HCT116 (cell line): ENCODE results near the gene GPR37L1. TPM values are rescaled to one million over a fixed set of nuclear protein-coding genes. Genes with fewer than 3 reads are reported as not detected.

ENCODE experiments used
- ATAC-seq: fragments of 200-7000 bp; cut with Tn5 transposase; 2 replicates; pipeline ENCODE4 v1.9.1; 2020; ENCODE audit warnings: mild to moderate bottlenecking, moderate library complexity
- BruUV-seq: library from RNA; stranded (reverse); fragments of 400-500 nt; replicated peaks from 2 replicates; lab custom pipeline; 2021; lab: Mats Ljungman, UMichigan
- CTCF ChIA-PET: fragments of 300-600 bp; sonication (Branson Sonifier 250); formaldehyde crosslinking; loops from one replicate; lab custom pipeline; 2021; ENCODE audit warnings: antibody characterized with exemption; lab: Charles Lee
- POLR2A ChIA-PET: fragments of 300-600, 350-600 bp; sonication (Branson Sonifier 250); formaldehyde crosslinking; loops from one replicate; lab custom pipeline; 2021; ENCODE audit warnings: antibody characterized with exemption; lab: Charles Lee
- RAD21 ChIA-PET, 2 experiments: fragments of 300-600 bp; sonication (Branson Sonifier 250); formaldehyde crosslinking; loops; one replicate each; lab custom pipeline; 2023; ENCODE audit warnings: low total read pairs in 2 of 2; ENCODE audit not compliant: uncharacterized antibody in 2 of 2, unreplicated experiment in 2 of 2, low non-redundant PET in 1 of 2; lab: Charles Lee
- DNase-seq: peaks from one replicate; pipeline ENCODE4 v3.0.0-alpha.2; 2010; ENCODE audit warnings: low read depth, low spot score
- H2AFZ ChIP-seq: fragments of 200-600 bp; shearing (Covaris generic), sonication (generic); 2 replicates; pipeline ENCODE4 v1.6.1; 2017; ENCODE audit warnings: low read depth, mixed run types, mixed read lengths, antibody characterized with exemption, low read length; ENCODE audit not compliant: poor library complexity, severe bottlenecking
- H3K27ac ChIP-seq: 2 replicates; pipeline ENCODE4 v1.5.1; 2012; ENCODE audit warnings: low read depth, low read length
- H3K27me3 ChIP-seq: fragments of 200-600 bp; sonication (generic); 2 replicates; pipeline ENCODE4 v1.6.1; 2016; ENCODE audit warnings: mixed run types, low read length, mixed read lengths; ENCODE audit not compliant: insufficient read depth
- H3K36me3 ChIP-seq, 2 experiments: fragments of 200-500 bp in 1 of 2; fragments of 200-600 bp in 1 of 2; sonication (Bioruptor generic) in 1 of 2; sonication (generic) in 1 of 2; 2 replicates each; pipeline versions ENCODE4 v1.5.1 to v1.6.1; 2014 to 2016; ENCODE audit warnings: low read length in 2 of 2, inconsistent platforms in 1 of 2, mixed read lengths in 1 of 2, mixed run types in 1 of 2; ENCODE audit not compliant: insufficient read depth in 2 of 2, control insufficient read depth in 1 of 2
- H3K4me1 ChIP-seq, 2 experiments: fragments of 200-600 bp in 1 of 2; sonication (generic) in 1 of 2; 2 replicates each; pipeline versions ENCODE4 v1.5.1 to v1.6.1; 2012 to 2017; ENCODE audit warnings: low read length in 2 of 2, inconsistent platforms in 1 of 2, mild to moderate bottlenecking in 1 of 2, mixed read lengths in 1 of 2, mixed run types in 1 of 2, moderate library complexity in 1 of 2; ENCODE audit not compliant: insufficient read depth in 2 of 2, control insufficient read depth in 1 of 2
- H3K4me2 ChIP-seq: fragments of 200-600 bp; sonication (generic); 2 replicates; pipeline ENCODE4 v1.6.1; 2017; ENCODE audit warnings: mixed run types, low read length, mixed read lengths
- H3K4me3 ChIP-seq, 2 experiments: fragments of 200-600 bp in 1 of 2; sonication (generic) in 1 of 2; replicated peaks in 1 of 2; 2 replicates each; pipeline ENCODE4 v1.5.1; 2011 to 2016; ENCODE audit warnings: low read length in 2 of 2, control low read depth in 1 of 2, low read depth in 1 of 2, mild to moderate bottlenecking in 1 of 2, mixed read lengths in 1 of 2, mixed run types in 1 of 2
- H3K79me2 ChIP-seq: fragments of 200-600 bp; sonication (generic); 2 replicates; pipeline ENCODE4 v1.6.1; 2017; ENCODE audit warnings: mild to moderate bottlenecking, mixed run types, low read length, moderate library complexity, mixed read lengths; ENCODE audit not compliant: insufficient read depth
- H3K9ac ChIP-seq: fragments of 200-600 bp; sonication (generic); 2 replicates; pipeline ENCODE4 v1.6.1; 2016; ENCODE audit warnings: low read length, mixed read lengths
- H3K9me2 ChIP-seq: fragments of 200-600 bp; sonication (generic), shearing (Covaris generic); 2 replicates; pipeline ENCODE4 v1.6.1; 2017; ENCODE audit warnings: mixed run types, mild to moderate bottlenecking, moderate library complexity; ENCODE audit not compliant: insufficient read depth
- H3K9me3 ChIP-seq, 2 experiments: fragments of 200-500 bp in 1 of 2; fragments of 200-600 bp in 1 of 2; sonication (Bioruptor generic) in 1 of 2; sonication (generic) in 1 of 2; 2 replicates each; pipeline ENCODE4 v1.6.1; 2014 to 2017; ENCODE audit warnings: low read length in 2 of 2, mixed read lengths in 2 of 2, inconsistent platforms in 1 of 2, low read depth in 1 of 2, mild to moderate bottlenecking in 1 of 2, mixed run types in 1 of 2, moderate library complexity in 1 of 2; ENCODE audit not compliant: control insufficient read depth in 1 of 2, insufficient read depth in 1 of 2
- H4K20me1 ChIP-seq: fragments of 200-600 bp; sonication (generic), shearing (Covaris generic); 2 replicates; pipeline ENCODE4 v1.6.1; 2017; ENCODE audit warnings: mixed run types, mild to moderate bottlenecking, moderate library complexity; ENCODE audit not compliant: insufficient read depth
- CEBPB ChIP-seq: IDR thresholded peaks from 2 replicates; pipeline ENCODE4 v1.6.1; 2012; ENCODE audit warnings: low read depth
- EGR1 ChIP-seq: IDR thresholded peaks from 2 replicates; pipeline ENCODE4 v1.6.1; 2012; ENCODE audit warnings: low read depth
- ELF1 ChIP-seq: IDR thresholded peaks from 2 replicates; pipeline ENCODE4 v1.6.1; 2012; ENCODE audit warnings: low read depth, borderline replicate concordance
- EZH2 ChIP-seq: fragments of 200-600 bp; sonication (generic); IDR thresholded peaks from 2 replicates; pipeline ENCODE4 v1.6.1; 2017; ENCODE audit warnings: antibody characterized with exemption, mixed run types
- EZH2phosphoT487 ChIP-seq: fragments of 200-600 bp; IDR thresholded peaks from 2 replicates; pipeline ENCODE4 v1.6.1; 2018; ENCODE audit warnings: antibody characterized with exemption, borderline replicate concordance
- FOSL1 ChIP-seq: IDR thresholded peaks from 2 replicates; pipeline ENCODE4 v1.6.1; 2012; ENCODE audit warnings: low read depth
- JUND ChIP-seq: IDR thresholded peaks from 2 replicates; pipeline ENCODE4 v1.6.1; 2012
- POLR2A ChIP-seq: IDR thresholded peaks from 2 replicates; pipeline ENCODE4 v1.7.0; 2011; ENCODE audit warnings: borderline replicate concordance; ENCODE audit not compliant: insufficient read depth, insufficient read length; ENCODE audit errors: extremely low read depth
- RAD21 ChIP-seq: IDR thresholded peaks from 2 replicates; pipeline ENCODE4 v1.6.1; 2012; ENCODE audit warnings: low read depth, mild to moderate bottlenecking
- SIN3A ChIP-seq: IDR thresholded peaks from 2 replicates; pipeline ENCODE4 v1.6.1; 2012; ENCODE audit warnings: low read depth
- SP1 ChIP-seq: IDR thresholded peaks from 2 replicates; pipeline ENCODE4 v1.6.1; 2012; ENCODE audit warnings: low read depth
- TCF7L2 ChIP-seq: IDR thresholded peaks from 2 replicates; pipeline ENCODE4 v1.7.0; 2011; ENCODE audit warnings: borderline replicate concordance, inconsistent platforms; ENCODE audit not compliant: insufficient read depth, insufficient read length; ENCODE audit errors: extremely low read depth
- YY1 ChIP-seq: IDR thresholded peaks from 2 replicates; pipeline ENCODE4 v1.6.1; 2011; ENCODE audit warnings: low read length, low read depth, moderate library complexity, mild to moderate bottlenecking; ENCODE audit not compliant: insufficient replicate concordance; ENCODE audit errors: extremely low read depth
- ZNF274 ChIP-seq: fragments of 200-500 bp; sonication (Bioruptor generic); IDR thresholded peaks from 2 replicates; pipeline ENCODE4 v1.6.1; 2014; ENCODE audit warnings: mild to moderate bottlenecking, low read depth, low read length, inconsistent platforms
- intact Hi-C: fragments of 100-400 bp; cut with micrococcal nuclease; formaldehyde crosslinking; loops from 2 replicates; pipeline ENCODE4 v1.10.0; 2022
- total RNA-seq: library from RNA; stranded (reverse); gene quantifications from one replicate; pipeline ENCODE4 v1.2.1, GENCODE V29; 2021; ENCODE audit not compliant: unreplicated experiment
- TF ChIP-seq, protein P1 (sequence below): IDR thresholded peaks from 2 replicates; pipeline ENCODE4 v1.6.1; 2011; ENCODE audit warnings: mild to moderate bottlenecking, low read length, moderate library complexity; ENCODE audit not compliant: insufficient replicate concordance; ENCODE audit errors: extremely low read depth
- TF ChIP-seq, protein P2 (sequence below): IDR thresholded peaks from 2 replicates; pipeline ENCODE4 v1.6.1; 2012; ENCODE audit warnings: low read depth
- TF ChIP-seq, protein P3 (sequence below): IDR thresholded peaks from 2 replicates; pipeline ENCODE4 v1.6.1; 2012
- TF ChIP-seq, protein P4 (sequence below), 3 experiments: fragments of 200-600 bp in 1 of 3; sonication (generic) in 1 of 3; IDR thresholded peaks in 2 of 3; conservative IDR thresholded peaks in 1 of 3; 2 replicates each; pipeline ENCODE4 v1.5.1; 2012 to 2017; ENCODE audit warnings: low read depth in 2 of 3, low read length in 2 of 3, antibody characterized with exemption in 1 of 3, borderline replicate concordance in 1 of 3, control low read depth in 1 of 3, mild to moderate bottlenecking in 1 of 3, mixed read lengths in 1 of 3, mixed run types in 1 of 3, moderate library complexity in 1 of 3; ENCODE audit not compliant: insufficient read depth in 1 of 3

The GPR37L1 gene
- total RNA-seq, 1 experiment from 2014 or later = 0.10 TPM

DNA sequence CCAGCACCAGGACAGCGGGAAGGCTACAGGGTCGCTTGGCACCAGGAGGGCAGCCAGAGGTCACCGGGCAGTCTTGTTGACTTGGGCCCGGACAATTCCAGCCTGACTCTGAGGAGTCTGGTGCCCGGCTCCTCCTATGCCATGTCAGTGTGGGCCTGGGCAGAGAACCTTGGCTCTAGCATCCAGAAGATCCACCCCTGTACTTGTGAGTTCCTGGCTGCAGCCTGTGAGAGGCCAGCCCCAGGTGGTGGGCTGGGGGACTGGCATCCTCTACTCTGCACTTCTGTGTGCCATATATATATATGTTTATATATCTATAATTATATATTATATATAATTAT is 49.3 kb downstream of the GPR37L1 start:
- H3K9ac ChIP-seq = no peak overlapping the region
- BruUV-seq = no TSS peak
- H3K9me2 ChIP-seq = no peaks in the 10 kb centered on the region
- H3K27ac ChIP-seq = no peak overlapping the region
- ChIA-PET POLR2A (no interaction called here), CTCF (no interaction called here), RAD21 (no interaction called here)
- H4K20me1 ChIP-seq = no peaks in the 10 kb centered on the region
- no peak overlapping the region for H2AFZ ChIP-seq
- no peaks in the 10 kb centered on the region for H3K27me3 ChIP-seq
- no peaks in the 10 kb centered on the region for H3K9me3 ChIP-seq
- H3K79me2 ChIP-seq = no peaks in the 10 kb centered on the region
- ATAC-seq (0 out of 2 replicates have a peak, but pooled peaks have one; percentile 33), DNase-seq (no peak)
- H3K4me2 ChIP-seq = no peak overlapping the region
- H3K4me3 ChIP-seq = no peak overlapping the region
- intact Hi-C loops = no loop called here
- no peaks in the 10 kb centered on the region for H3K36me3 ChIP-seq
- H3K4me1 ChIP-seq = no peaks in the 10 kb centered on the region
- TF ChIP-seq POLR2A = no peak
- no peak for TF ChIP-seq FOSL1
- TF ChIP-seq, protein P1, sequence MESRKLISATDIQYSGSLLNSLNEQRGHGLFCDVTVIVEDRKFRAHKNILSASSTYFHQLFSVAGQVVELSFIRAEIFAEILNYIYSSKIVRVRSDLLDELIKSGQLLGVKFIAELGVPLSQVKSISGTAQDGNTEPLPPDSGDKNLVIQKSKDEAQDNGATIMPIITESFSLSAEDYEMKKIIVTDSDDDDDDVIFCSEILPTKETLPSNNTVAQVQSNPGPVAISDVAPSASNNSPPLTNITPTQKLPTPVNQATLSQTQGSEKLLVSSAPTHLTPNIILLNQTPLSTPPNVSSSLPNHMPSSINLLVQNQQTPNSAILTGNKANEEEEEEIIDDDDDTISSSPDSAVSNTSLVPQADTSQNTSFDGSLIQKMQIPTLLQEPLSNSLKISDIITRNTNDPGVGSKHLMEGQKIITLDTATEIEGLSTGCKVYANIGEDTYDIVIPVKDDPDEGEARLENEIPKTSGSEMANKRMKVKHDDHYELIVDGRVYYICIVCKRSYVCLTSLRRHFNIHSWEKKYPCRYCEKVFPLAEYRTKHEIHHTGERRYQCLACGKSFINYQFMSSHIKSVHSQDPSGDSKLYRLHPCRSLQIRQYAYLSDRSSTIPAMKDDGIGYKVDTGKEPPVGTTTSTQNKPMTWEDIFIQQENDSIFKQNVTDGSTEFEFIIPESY = no peak
- TF ChIP-seq EGR1 = no peak
- no peak for TF ChIP-seq EZH2
- no peak for TF ChIP-seq RAD21
- TF ChIP-seq, protein P2, sequence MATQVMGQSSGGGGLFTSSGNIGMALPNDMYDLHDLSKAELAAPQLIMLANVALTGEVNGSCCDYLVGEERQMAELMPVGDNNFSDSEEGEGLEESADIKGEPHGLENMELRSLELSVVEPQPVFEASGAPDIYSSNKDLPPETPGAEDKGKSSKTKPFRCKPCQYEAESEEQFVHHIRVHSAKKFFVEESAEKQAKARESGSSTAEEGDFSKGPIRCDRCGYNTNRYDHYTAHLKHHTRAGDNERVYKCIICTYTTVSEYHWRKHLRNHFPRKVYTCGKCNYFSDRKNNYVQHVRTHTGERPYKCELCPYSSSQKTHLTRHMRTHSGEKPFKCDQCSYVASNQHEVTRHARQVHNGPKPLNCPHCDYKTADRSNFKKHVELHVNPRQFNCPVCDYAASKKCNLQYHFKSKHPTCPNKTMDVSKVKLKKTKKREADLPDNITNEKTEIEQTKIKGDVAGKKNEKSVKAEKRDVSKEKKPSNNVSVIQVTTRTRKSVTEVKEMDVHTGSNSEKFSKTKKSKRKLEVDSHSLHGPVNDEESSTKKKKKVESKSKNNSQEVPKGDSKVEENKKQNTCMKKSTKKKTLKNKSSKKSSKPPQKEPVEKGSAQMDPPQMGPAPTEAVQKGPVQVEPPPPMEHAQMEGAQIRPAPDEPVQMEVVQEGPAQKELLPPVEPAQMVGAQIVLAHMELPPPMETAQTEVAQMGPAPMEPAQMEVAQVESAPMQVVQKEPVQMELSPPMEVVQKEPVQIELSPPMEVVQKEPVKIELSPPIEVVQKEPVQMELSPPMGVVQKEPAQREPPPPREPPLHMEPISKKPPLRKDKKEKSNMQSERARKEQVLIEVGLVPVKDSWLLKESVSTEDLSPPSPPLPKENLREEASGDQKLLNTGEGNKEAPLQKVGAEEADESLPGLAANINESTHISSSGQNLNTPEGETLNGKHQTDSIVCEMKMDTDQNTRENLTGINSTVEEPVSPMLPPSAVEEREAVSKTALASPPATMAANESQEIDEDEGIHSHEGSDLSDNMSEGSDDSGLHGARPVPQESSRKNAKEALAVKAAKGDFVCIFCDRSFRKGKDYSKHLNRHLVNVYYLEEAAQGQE = no peak
- TF ChIP-seq, protein P3, sequence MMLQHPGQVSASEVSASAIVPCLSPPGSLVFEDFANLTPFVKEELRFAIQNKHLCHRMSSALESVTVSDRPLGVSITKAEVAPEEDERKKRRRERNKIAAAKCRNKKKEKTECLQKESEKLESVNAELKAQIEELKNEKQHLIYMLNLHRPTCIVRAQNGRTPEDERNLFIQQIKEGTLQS = no peak
- no peak for TF ChIP-seq SIN3A
- TF ChIP-seq TCF7L2 = no peak
- TF ChIP-seq SP1 = no peak
- no peak for TF ChIP-seq EZH2phosphoT487
- TF ChIP-seq ELF1 = no peak
- no peak for TF ChIP-seq CEBPB
- TF ChIP-seq JUND = no peak
- TF ChIP-seq, protein P4, sequence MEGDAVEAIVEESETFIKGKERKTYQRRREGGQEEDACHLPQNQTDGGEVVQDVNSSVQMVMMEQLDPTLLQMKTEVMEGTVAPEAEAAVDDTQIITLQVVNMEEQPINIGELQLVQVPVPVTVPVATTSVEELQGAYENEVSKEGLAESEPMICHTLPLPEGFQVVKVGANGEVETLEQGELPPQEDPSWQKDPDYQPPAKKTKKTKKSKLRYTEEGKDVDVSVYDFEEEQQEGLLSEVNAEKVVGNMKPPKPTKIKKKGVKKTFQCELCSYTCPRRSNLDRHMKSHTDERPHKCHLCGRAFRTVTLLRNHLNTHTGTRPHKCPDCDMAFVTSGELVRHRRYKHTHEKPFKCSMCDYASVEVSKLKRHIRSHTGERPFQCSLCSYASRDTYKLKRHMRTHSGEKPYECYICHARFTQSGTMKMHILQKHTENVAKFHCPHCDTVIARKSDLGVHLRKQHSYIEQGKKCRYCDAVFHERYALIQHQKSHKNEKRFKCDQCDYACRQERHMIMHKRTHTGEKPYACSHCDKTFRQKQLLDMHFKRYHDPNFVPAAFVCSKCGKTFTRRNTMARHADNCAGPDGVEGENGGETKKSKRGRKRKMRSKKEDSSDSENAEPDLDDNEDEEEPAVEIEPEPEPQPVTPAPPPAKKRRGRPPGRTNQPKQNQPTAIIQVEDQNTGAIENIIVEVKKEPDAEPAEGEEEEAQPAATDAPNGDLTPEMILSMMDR (IDR thresholded peaks at IDR 0.05 in 2 of 3, conservative IDR thresholded peaks at IDR 0.05 in 1 of 3; ENCODE audit: borderline replicate concordance in 1 of 3, insufficient read depth in 1 of 3, low read depth in 2 of 3, low read length in 2 of 3) = no peak
- TF ChIP-seq ZNF274 = no peak
- TF ChIP-seq YY1 = no peak
